DOHH2 (cell line): Measurements from ENCODE around the gene SKA2.
"Not testable (repeated sequence)": the region's sequence is repeated elsewhere in the genome, so short reads cannot be mapped to it uniquely, and the experiment has no call there.

Experiments
- H3F3A ChIP-seq: fragments of 200-600 bp; sonication (generic), shearing (Covaris generic); 2 replicates; pipeline ENCODE4 v1.6.0; 2016; ENCODE audit warnings: antibody characterized with exemption, mild to moderate bottlenecking; ENCODE audit not compliant: control insufficient read depth, insufficient read depth
- H3K27ac ChIP-seq: fragments of 200-600 bp; sonication (generic); 2 replicates; pipeline ENCODE4 v1.5.1; 2014; ENCODE audit warnings: low read depth, mild to moderate bottlenecking, low read length, moderate library complexity
- H3K27me3 ChIP-seq: fragments of 200-600 bp; sonication (generic); 2 replicates; pipeline ENCODE4 v1.6.1; 2014; ENCODE audit warnings: mild to moderate bottlenecking, low read length, mixed read lengths; ENCODE audit not compliant: control insufficient read depth
- H3K36me3 ChIP-seq: fragments of 200-600 bp; sonication (generic); 2 replicates; pipeline ENCODE4 v1.6.1; 2014; ENCODE audit warnings: mild to moderate bottlenecking, low read length, moderate library complexity, mixed read lengths; ENCODE audit not compliant: control insufficient read depth
- H3K4me1 ChIP-seq: fragments of 200-600 bp; sonication (generic); 2 replicates; pipeline ENCODE4 v1.6.1; 2014; ENCODE audit warnings: mild to moderate bottlenecking, low read length, mixed read lengths; ENCODE audit not compliant: control insufficient read depth
- H3K4me2 ChIP-seq: fragments of 200-600 bp; sonication (generic); 2 replicates; pipeline ENCODE4 v1.6.0; 2014; ENCODE audit warnings: mild to moderate bottlenecking, low read length, moderate library complexity
- H3K4me3 ChIP-seq: fragments of 200-600 bp; sonication (generic); 2 replicates; pipeline ENCODE4 v1.5.1; 2014; ENCODE audit warnings: mild to moderate bottlenecking, low read length, mixed read lengths
- H3K79me2 ChIP-seq: fragments of 200-600 bp; sonication (generic); 2 replicates; pipeline ENCODE4 v1.6.1; 2014; ENCODE audit warnings: mild to moderate bottlenecking, low read length, mixed read lengths; ENCODE audit not compliant: control insufficient read depth
- H3K9me2 ChIP-seq: fragments of 200-600 bp; sonication (generic); replicated peaks from 2 replicates; pipeline ENCODE4 v1.6.1; 2014; ENCODE audit warnings: mild to moderate bottlenecking, low read length, mixed read lengths; ENCODE audit not compliant: control insufficient read depth
- H3K9me3 ChIP-seq: fragments of 200-600 bp; sonication (generic); 2 replicates; pipeline ENCODE4 v1.6.1; 2014; ENCODE audit warnings: antibody characterized with exemption, low read length, mixed read lengths; ENCODE audit not compliant: control insufficient read depth, insufficient read depth
- H4K20me1 ChIP-seq: fragments of 200-600 bp; sonication (generic); 2 replicates; pipeline ENCODE4 v1.6.0; 2014; ENCODE audit warnings: low read depth, mild to moderate bottlenecking, antibody characterized with exemption, low read length, moderate library complexity; ENCODE audit not compliant: control insufficient read depth, insufficient read depth
- CTCF ChIP-seq: fragments of 200-600 bp; sonication (generic); IDR thresholded peaks from one replicate; pipeline ENCODE4 v1.5.1; 2014; ENCODE audit warnings: antibody characterized with exemption, mild to moderate bottlenecking, low read depth, low read length; ENCODE audit not compliant: poor library complexity, severe bottlenecking
- EZH2phosphoT487 ChIP-seq: fragments of 200-600 bp; sonication (generic); IDR thresholded peaks from 2 replicates; pipeline ENCODE4 v1.6.1; 2017; ENCODE audit warnings: borderline replicate concordance, mild to moderate bottlenecking, antibody characterized with exemption, low read length, moderate library complexity, mixed read lengths

SKA2 gene

GRCh38 chr17:59093702-59094231 is 61.2 kb downstream of the SKA2 start:
- no peaks in the 10 kb centered on the region for H3K9me2 ChIP-seq
- H3K79me2 ChIP-seq, result peaks cover 70% of the 10 kb centered on the region
- H3K27me3 ChIP-seq, result no peaks in the 10 kb centered on the region
- H3F3A ChIP-seq, result no peaks in the 10 kb centered on the region
- H3K36me3 ChIP-seq, result peaks cover 46% of the 10 kb centered on the region
- no peaks in the 10 kb centered on the region for H3K4me1 ChIP-seq
- H3K27ac ChIP-seq, result no peak overlapping the region
- TF ChIP-seq EZH2phosphoT487 (no peak), CTCF (no peak)
- no peak overlapping the region for H3K4me3 ChIP-seq
- H3K9me3 ChIP-seq, result no peaks in the 10 kb centered on the region
- no peaks in the 10 kb centered on the region for H4K20me1 ChIP-seq
- H3K4me2 ChIP-seq, result no peak overlapping the region

GRCh38 chr17:59093145-59093701 is 61.8 kb downstream of the SKA2 start:
- no peak overlapping the region for H3K4me2 ChIP-seq
- H3K4me3 ChIP-seq, result no peak overlapping the region
- peaks cover 64% of the 10 kb centered on the region for H3K79me2 ChIP-seq
- H3K27ac ChIP-seq, result no peak overlapping the region
- H3K36me3 ChIP-seq, result peaks cover 45% of the 10 kb centered on the region
- no peaks in the 10 kb centered on the region for H3K9me2 ChIP-seq
- no peaks in the 10 kb centered on the region for H4K20me1 ChIP-seq
- no peaks in the 10 kb centered on the region for H3K27me3 ChIP-seq
- H3K9me3 ChIP-seq, result no peaks in the 10 kb centered on the region
- no peaks in the 10 kb centered on the region for H3F3A ChIP-seq
- TF ChIP-seq EZH2phosphoT487, result no peak
- no peak for TF ChIP-seq CTCF
- no peaks in the 10 kb centered on the region for H3K4me1 ChIP-seq

- not testable (repeated sequence) for H3K4me3 ChIP-seq, H3F3A ChIP-seq, H3K4me1 ChIP-seq, H3K4me2 ChIP-seq, H3K9me3 ChIP-seq, H3K9me2 ChIP-seq, H3K27ac ChIP-seq, H4K20me1 ChIP-seq, H3K27me3 ChIP-seq
- Histone ChIP-seq H3K79me2 (peaks cover 45% of the 10 kb centered on the region), H3K36me3 (peaks cover 41% of the 10 kb centered on the region)
These were observed 64.4 kb downstream of the SKA2 start for GRCh38 chr17:59090593-59090992.

- peaks cover 47% of the 10 kb centered on the region for H3K36me3 ChIP-seq
- H3F3A ChIP-seq, result 0 out of 2 replicates have a peak, but pooled peaks cover 5% of the 10 kb centered on the region
- H3K79me2 ChIP-seq, result no peaks in the 10 kb centered on the region
- no peaks in the 10 kb centered on the region for H3K9me3 ChIP-seq
- H3K9me2 ChIP-seq, result no peaks in the 10 kb centered on the region
- TF ChIP-seq CTCF, result no peak
- no peak for TF ChIP-seq EZH2phosphoT487
- H3K27ac ChIP-seq, result no peak overlapping the region
- H3K4me1 ChIP-seq, result no peaks in the 10 kb centered on the region
- no peaks in the 10 kb centered on the region for H3K27me3 ChIP-seq
- H4K20me1 ChIP-seq, result no peaks in the 10 kb centered on the region
- no peak overlapping the region for H3K4me3 ChIP-seq
- no peak overlapping the region for H3K4me2 ChIP-seq
These were observed 70.8 kb downstream of the SKA2 start for GRCh38 chr17:59084154-59084553.
